Fibroblast of the conjunctiva (primary cell): ENCODE measurements around the gene RPS14.
A peak's percentile ranks its signal among the peaks of the same experiment; 100 is the strongest.

Experiments
- DNase-seq: peaks from one replicate; pipeline ENCODE4 v3.0.0-alpha.2; 2010; ENCODE audit warnings: low read depth

The RPS14 gene

DNA sequence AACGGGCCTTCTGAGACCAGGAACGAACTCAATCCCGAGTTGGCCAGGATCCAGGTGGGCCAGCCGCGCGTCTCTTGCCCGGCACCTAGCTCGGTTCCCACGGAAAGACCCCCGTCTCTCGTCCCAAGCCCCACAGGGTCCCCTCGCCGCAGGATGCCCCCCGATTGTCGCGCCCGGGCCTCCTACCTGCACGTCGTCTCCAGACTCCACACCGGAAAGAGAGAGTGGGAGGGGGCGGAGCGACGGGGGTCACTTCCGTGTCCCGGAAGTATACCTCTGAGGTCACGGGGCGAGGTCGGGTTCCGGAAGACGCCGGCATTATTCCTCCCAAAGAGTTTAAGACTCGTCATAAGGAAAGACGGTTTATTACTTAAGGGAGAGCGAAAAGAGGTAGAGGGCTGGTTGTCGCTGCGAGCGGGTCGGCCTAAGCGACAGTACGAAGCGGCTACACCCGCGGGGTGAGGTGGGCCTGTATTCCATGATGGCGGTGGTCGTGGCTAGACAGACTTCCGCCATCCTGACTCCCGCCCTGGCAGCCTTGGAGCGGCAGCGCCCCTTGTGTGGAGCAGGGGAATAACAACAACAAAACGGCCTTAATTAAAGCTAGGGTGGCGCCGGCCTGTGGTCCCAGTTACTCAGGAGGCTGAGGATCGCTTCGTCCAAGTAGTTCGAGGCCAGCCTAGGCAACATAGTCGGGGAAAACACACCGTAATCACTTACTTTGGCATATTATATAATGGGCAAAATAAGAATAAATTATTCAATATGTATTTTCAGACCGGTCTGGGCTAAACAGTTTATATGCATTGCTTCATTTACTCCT is at the start of gene RPS14:
TSS of gene RPS14 (minus strand) at position 223 of the 823 bp plus-strand sequence. CDS start 2,006 bp downstream, outside the sequence.
- DNase-seq, result peak; percentile 89

DNA sequence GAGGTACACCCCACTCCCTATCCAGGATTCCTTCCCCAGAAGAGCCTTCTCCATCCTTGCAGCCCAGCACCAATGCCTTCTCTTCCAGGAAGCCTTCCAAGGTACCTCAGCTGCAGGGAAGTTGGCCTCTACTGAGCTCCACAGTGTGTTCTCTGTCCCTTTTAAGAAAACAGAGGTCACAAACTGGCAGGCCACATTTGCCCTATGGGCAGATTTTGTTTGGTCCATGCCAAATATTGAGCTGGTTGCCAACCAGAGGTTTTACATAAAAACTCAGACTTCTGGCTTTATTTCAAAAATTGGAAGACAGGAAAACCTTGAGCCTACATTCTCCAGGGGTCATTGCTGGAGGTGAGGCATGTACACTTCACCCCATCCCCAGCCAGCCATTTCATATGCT is 49.4 kb upstream of the RPS14 start:
- DNase-seq, result no peak

DNA sequence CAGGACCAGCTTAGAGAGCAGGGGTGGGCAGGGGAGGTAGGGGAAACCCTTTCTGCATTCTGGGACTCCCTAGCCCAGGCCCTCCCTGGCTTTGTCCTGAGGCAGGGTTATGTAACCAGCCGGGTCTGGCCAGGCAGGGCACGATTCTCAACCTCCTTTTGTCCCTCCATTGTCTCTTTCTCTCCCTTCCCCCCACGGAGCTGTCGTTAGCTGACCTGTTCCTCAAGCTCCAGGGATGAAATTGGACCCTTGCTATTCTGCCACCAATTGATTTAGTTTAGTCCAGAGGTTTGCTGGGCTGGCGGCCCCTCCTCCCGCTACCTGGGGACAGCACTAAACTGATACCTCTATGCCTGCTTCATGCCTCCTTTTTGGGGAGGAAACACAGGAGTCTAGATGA is 49.0 kb upstream of the RPS14 start:
- no peak for DNase-seq

DNA sequence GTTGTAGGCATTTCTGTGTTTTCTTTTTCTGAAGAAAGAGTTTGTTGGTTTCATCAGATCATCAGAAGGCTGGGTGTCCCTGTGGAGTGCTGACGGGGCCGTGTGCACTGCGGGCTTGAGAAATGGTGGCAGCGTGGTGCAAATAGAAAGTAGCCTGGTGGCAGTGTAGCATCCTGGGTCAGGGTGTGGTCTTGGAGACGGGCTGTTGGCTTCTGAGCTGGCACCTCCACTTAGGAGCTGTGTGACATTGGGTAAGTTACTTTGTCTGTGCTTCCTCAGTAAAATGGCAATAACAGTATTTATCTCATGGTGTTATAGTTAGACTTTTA is 48.4 kb upstream of the RPS14 start:
- DNase-seq, result no peak

DNA sequence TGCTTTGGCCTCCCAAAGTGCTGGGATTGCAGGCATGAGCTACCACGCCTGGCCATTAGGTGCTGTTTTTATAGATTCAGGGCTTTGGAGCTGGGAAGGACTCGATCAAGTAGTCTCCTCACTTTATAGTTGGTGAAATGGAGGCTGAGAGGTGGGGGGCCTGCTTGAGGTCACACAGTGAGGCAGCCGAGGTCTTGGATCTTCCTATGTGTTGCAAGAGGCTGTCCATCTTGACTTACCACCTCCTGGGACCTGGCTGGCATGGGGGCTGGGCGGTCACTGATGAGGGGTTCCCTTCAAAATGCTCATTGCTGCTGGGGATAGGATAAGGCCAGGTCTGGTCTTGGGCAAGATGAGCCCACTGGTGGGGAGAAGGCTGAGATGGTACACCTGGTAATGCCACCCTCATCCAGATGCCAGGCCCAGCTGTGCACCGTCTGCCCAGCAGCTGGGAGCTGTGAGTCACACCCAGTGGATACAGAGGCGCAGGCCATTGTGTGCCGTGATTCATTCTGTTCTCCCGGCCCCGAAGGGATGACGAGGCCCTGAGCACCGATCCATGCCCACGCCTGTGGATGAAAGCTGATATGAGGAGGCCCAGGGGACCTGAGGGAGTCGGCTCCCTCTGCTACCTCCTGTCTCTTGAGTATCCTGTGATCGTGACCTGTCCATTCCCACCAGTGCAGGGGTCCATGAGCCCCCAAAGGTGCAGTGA is 47.9 kb upstream of the RPS14 start:
- DNase-seq, result peak; percentile 74

DNA sequence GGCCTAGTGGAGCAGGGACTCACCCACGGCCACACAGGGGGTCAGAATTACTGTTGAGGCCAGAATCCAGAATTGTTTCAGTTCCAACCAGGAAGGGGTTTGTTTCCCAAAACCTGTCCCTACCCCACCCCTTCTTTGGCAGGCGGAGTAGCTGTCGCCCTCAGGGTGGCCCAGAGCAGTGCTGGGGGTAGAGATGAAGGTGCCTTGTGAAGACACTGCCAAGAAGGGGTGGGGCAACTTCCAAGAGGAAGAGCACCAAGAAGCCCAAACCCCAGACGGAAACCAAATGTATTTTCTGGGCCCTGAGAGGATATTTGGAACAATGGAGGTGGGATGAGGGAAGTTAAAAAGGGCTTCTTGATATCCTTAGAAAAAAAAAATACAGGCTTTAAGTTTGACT is 47.0 kb upstream of the RPS14 start:
- DNase-seq, result no peak

DNA sequence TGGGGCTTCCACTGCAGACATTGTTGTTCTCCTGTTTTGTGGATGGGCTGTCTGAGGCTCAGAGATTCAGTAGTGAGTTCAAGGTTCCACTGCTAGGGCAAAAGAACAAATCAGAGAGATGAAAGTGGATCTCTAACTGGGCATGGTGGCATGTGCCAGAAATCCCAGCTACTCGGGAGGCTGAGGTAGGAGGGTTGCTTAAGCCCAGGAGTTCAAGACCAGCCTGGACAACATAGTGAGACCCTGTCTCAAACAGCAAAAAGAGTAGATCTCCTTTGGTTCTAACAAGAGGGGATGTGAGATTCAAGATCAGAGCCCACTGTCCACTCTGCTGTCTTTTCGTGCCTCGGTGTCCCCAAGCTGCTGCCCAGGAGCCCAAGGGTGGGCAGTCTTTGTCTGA is 46.6 kb upstream of the RPS14 start:
- no peak for DNase-seq

DNA sequence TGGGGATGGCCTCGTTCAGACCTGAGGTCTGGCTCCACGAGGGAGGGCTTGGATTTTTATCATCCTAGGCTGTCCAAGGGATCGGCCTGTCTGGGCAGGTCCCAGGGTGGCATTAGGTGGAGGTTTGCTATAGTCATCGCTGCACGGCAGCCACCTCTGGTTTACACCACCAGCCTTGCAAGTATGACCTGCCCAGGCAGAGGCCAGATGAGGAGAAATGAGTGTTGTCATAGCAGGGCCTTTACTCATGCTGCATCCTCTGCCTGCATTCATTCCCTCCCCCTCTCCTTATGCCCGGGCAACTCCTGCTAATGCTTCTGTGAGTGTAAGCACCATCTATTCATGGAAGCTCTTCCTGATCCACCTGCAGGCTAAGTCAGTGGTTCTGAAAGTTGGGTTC is 43.1 kb upstream of the RPS14 start:
- DNase-seq, result no peak

DNA sequence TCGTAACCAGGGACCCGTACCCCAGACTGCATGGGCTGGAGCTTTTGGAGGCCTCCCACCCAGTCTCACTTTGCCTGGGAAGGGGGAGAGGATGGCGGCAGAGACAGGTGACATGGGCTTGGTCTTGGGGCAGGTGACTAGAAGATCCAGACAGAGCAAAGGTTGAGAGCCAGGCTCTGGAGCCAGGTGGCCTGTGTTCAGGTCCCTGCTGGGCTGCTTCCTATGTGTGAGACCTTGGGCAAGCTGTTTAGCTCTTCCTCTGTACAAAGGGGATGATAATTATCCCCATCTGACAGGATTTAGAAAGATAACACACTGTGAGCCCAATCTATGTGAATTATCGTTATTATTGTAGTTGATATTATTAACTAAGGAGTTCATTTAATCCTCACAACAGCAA is 42.3 kb upstream of the RPS14 start:
- DNase-seq, result no peak

DNA sequence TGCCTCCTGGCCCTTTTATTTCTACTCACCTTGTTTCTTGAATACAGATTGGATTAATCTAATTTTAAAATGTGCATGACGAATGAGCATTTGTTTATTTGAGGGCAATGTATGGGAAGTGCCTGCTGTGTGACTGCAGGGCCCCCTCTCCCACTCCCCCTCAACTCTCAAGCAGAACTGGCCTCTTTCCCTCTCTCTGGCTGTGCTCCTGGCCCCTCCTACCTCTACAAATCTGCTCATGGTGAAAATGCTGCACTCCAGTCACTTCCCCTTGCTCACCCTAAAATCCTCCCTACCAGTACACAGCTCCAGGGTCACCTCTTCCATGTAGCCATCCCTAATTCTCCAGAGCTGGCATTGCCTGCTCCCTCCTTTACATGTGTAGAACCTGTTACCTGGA is 41.2 kb upstream of the RPS14 start:
- DNase-seq, result no peak

DNA sequence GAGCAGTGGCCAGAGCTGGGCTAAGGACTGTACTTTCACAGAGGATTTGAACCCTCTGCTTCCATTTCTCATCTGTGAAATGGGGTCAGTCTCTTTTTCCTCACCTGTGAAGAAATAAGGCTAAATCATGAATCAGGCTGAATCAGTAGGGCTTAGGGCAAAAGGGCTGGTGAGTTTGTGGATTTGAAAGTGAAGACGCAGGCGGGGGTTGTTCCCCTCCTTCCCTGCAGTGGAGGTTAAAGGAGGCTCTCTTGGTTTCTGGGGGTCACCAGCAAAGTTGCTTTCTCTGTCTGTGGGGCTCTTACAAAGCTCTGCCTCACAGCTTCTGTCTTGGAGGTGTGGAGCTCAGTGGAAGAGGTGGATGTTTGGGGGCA is 40.7 kb upstream of the RPS14 start:
- DNase-seq, result no peak

DNA sequence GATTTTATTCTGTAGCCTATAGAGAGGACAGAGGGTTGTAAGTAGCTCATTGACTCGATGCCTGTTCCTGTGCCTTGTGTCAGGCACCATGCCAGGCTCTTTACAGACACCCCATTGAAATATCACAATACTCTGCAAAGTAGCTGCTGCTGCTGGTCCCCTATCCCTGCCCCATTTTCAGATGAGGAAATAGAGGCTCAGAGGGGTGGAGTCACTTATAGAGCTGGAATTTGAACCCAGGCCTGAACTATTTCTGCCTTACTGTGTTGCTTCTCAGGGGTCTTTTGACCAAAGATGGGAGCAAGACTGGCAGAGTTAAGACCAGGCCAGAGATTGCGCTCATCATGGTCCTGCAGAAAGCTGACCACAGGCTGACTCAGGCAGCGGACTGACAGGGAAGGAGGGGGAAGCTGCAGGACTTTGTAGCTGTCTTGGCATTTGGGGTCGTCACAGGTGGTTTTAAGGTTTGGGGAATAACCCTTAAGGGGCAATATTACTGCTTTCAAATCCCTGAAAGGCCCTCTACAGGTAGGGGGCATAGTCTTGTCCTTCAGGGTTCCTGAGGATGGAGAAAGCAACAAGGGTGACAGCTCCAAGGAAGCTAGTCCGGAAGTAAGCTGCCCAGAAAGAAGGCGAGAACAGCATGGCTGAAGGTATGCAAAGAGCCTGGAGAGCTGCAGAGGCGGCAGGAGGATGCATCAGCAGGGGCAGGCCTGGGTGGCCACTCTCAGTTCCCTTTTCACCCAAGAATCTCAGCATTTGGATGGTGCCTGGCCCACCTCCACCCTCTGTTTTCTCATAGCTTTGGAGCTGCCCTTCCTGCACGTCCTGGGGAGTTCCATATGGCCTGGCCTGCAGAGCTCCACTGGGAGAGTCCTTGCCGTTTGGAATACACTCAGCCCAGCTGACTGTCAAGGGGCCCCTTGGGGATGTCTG is 40.1 kb upstream of the RPS14 start:
- DNase-seq, result no peak

DNA sequence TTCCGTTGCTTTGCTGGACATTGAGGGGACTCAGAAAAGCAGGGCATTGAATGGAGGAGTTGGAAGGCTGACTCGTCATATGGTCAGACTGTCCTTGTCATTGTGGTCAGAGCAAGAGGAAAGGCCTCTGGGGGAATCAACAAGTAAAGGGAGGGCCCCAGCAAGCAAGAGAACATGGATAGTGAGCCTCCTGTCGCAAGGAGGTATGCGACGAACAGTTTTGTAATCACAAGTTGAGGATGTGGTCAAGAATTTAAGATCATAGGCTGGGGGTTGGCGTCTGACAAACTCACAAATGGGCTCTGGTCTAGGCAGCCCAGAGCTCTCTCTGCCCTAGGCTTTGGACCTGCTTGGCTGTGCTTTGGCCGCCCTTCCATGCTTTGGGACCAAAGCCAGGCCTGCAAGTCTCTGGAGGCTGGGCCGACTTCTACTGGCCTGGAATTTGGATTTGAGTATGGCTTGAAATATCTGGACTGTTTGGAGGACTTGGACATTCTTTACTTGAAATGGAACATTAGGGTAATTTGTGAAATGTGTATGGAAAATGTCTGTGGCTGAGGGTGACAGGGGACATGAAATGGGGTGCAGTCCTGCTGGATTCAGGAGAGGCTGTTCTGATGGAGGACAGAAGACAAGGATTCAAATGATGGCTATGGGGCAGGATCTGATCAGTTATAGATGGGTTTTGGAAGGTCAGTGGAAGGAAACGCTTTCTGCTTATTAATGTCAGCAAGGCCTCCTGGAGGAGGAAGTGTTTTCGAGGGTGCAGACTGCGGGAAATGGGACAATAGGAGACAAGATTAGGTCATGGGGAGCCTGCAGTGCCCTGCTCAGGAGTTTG is 39.2 kb upstream of the RPS14 start:
- DNase-seq, result peak; percentile 66

DNA sequence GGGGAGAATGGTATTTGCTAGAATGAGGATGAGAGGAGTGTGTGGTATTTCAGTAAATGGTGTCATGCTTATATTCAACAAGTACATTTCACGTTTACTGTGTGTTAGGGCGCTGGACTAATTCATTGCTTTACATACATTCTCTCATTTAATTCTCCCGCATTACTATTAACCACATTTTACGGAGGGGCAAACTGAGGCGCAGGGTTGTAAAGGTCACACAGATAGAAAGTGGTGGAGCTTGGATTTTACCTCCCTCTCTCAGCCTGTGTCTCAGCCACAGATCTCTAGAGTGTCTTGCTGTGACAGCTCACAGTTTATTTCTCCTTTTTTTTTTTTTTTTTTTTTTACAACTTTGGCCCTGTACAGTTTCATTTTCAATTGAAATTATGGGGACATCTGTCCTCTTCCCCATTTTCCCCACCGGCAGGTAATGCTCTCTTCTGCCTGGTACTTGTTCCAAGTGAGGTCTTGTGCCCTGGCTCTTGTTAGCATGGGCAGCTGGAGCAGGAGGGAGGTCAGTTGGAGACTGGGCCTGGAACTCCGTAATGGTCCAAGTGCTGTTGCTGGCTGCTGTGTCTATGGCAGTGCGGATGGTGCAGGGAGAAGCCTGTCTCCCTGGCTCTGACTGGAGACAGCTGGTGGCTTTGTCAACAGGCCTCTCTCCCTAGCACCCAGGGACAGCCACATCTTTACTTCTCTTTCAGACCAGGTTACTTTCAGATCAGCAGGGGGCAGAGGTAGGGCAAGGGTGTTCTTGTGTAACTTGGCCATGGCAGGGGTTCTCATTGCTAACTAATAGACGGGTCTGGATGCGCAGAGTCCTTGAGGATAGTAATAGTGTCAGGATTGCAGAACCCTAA is 37.9 kb upstream of the RPS14 start:
- no peak for DNase-seq

DNA sequence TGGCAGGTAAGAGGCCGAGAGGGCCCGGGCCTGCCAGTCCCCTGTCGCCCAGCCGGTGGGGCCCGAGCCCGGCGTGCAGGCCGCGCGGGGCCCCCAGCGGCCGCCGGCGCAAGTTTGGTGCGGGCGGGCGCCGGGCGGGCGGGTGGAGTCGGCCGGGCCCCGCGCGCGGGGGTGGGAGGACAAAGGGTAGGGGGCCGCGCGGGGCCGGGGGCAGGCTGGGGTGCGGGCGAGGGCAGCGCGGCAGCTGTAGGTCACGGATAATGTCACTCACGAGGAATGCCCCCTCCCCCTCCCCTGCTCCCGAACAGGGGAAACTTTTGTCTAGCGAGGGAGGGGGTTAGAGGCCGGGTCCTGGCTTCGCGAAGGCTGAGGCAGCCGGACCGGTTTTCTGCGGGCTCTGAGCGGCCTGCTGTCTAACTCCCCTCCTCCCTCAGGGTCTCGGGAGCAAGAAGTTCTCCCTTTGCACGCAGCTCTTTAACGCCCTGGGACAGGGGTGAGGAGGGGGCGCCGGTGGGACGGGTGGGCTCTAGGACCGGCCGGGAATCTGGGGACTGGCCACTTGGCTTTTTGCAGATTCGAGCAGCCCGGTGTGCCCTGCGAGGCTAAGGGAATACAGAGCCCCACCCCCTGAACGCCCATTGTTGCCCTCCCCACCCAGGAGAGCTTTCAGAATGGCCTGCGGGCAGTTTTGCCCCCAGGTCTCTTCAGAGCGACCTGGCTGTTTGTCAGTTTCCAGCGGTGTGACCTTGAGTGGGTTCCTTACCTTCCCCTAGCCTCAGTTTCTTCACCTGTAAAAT is 37.1 kb upstream of the RPS14 start:
- no peak for DNase-seq

DNA sequence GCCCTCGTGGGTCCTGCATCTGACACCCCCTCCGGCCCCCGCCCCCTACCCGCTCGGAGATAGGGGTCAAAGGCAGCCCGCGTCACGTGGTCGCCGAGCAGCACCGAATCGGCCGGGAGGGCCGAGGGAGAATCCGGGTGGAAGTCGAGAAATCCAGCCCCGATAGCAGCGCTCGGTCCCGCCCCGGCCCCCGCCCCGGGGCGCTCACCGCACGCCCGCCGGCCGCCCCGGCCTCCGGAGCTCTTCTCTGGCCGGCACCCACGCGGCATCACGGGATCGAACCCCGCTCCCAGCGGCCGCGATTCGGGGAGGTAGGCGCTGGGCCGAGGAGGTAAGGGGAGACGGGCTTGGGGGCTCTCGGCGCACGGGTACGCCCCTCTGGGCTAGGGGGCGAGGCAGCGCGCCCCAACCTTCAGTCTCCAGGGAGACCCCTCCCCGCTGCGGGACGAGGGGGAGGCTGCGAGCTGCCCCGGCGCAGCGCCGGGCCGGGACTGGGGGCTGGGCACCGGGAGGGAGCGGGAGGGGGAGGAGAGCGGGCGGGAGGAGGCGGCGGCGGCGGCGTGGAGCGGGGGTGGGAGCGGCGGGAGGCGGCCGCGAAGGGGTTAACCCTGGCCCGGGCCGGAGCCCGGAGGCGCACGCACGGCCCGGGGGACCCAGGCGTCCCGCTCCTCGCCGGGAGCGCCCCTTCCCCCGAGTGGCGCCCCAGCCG is 36.3 kb upstream of the RPS14 start:
- no peak for DNase-seq

DNA sequence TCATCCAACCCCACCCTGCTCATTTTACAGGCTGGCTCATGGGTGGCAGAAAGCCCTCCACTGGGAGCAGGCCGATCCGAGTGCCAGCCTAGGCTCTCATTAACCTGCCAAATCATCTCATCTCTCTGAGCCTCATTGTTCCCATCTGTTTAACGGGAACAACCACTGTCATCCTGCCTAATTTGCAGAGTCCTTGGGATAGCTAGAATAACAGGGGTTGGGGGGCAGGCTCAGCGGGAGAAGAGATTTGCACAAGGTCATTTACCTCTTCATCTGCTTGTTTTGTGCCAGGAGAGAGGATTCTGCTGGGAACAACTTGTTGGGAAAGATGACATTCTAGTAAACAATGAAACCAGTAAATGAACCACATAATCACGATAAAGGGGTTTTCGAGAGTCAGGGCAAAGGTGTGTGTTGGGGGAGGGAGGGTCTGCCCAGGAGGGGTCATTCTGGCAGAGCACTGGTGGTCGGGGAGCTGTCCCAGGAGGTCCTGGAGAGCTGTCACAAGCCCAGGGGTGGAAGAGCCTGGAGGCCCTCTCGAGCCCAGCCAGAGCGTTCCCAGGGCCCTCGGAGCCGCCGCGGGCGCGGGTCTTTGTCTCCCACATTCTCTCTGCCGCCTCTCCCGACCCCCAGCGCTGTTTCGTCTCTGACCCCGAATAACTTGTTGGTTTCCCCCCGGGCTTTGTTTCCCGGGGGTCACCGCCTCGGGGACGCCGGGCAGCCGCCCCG is 35.6 kb upstream of the RPS14 start:
- DNase-seq, result no peak

DNA sequence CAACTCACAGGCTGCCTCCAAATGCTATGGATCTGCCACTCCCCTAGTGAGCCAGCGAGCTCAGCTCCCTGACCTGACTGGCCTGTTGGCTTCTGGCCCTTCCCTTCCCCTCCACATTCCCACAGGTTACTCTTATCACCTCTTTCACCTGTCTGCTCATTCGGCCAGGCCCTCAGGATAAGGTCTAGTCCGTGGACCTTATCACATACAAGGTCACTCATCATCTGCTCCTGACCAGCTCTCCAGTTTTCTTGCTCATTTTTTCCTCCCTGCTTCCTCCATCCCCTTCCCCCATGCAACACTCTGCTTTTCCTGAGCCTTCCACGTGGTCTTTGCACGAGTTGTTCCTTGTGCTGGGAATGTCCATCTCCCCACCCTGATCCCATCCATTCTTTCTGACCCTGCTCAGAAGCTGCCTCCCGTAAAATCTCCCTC is 32.5 kb upstream of the RPS14 start:
- DNase-seq, result no peak

DNA sequence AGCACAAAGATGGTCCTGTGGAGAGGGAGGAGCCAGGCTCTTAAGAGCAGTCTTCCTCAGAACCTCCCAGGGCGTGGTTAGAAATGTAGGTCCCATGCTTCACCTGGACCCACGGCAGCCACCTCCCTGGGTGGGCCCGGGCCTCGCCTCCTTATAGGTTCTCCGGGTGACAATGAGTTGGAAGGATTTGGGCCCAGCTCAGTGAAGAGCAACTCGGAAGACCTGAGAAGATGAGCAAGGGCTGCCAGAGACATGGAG is 32.1 kb upstream of the RPS14 start:
- DNase-seq, result no peak
